ENCODE measurements around the gene UBE2G1. TPM values are rescaled to one million over a fixed set of nuclear protein-coding genes. Genes with fewer than 3 reads are reported as not detected.

UBE2G1 gene
- total and polyA plus RNA-seq, 2 donors (not counting 1 experiment from before 2014, with no cell fraction given): 27.1 to 76.0 TPM

GRCh38 chr17:4313221-4314114 lies 53.0 kb downstream of the UBE2G1 start:
- no peak overlapping the region for H3K4me3 ChIP-seq (ENCODE audit: control extremely low read depth in 1 of 5, extremely low read depth in 1 of 5, insufficient read depth in 1 of 5, low read depth in 2 of 5, low read length in 4 of 5)
- CTCF ChIA-PET: no interaction called here
- intact Hi-C loops (cut with micrococcal nuclease): no loop called here
- no peaks in the 10 kb centered on the region for H3K9me3 ChIP-seq (ENCODE audit: control extremely low read depth in 1 of 3, control insufficient read depth in 2 of 3, insufficient read depth in 1 of 3, low read length in 2 of 3)
- no peak overlapping the region for H3K9ac ChIP-seq (ENCODE audit: low read length)
- peaks cover 83% of the 10 kb centered on the region for H4K20me1 ChIP-seq (ENCODE audit: control insufficient read depth, insufficient read depth, low read length, poor library complexity, severe bottlenecking)
- WGBS (ENCODE audit: insufficient coverage): no CpG with 5 or more reads among the region's 7 CpGs
- peaks cover 0 to 3% of the 10 kb centered on the region in 2 experiments for H3K36me3 ChIP-seq (replicated peaks in 1 of 2; ENCODE audit: control extremely low read depth in 1 of 2, control insufficient read depth in 1 of 2, extremely low read depth in 1 of 2, insufficient read depth in 2 of 2, low read length in 1 of 2)
- no peak for ATAC-seq (ENCODE audit: low read depth)
- no peak overlapping the region for H3K4me2 ChIP-seq (replicated peaks; ENCODE audit: low read depth, low read length, poor library complexity, severe bottlenecking)
- no peak for DNase-seq
- H3K4me3 Mint-ChIP-seq: peak overlapping the region; percentile 52
- H3K79me2 ChIP-seq (ENCODE audit: control insufficient read depth, insufficient read depth, low read length): peaks cover 98% of the 10 kb centered on the region
- peaks cover 25% of the 10 kb centered on the region in 2 donors for H3K4me1 ChIP-seq (ENCODE audit: control insufficient read depth in 2 of 2, insufficient read depth in 2 of 2, low read length in 2 of 2)
- H3K27me3 ChIP-seq (replicated peaks in 1 of 4; ENCODE audit: control extremely low read depth in 1 of 4, control insufficient read depth in 3 of 4, insufficient read depth in 4 of 4, low read length in 3 of 4): no peaks in the 10 kb centered on the region
- peak overlapping the region; percentile 29 for H3K27ac Mint-ChIP-seq
- H3K9me3 Mint-ChIP-seq (ENCODE audit: insufficient read depth): no peaks in the 10 kb centered on the region
- H3K27me3 Mint-ChIP-seq: no peaks in the 10 kb centered on the region
- POLR2A ChIA-PET: no interaction called here
- no peak overlapping the region for H2AFZ ChIP-seq (ENCODE audit: insufficient read depth, low read depth, low read length, poor library complexity, severe bottlenecking)
- TF ChIP-seq, protein P1, sequence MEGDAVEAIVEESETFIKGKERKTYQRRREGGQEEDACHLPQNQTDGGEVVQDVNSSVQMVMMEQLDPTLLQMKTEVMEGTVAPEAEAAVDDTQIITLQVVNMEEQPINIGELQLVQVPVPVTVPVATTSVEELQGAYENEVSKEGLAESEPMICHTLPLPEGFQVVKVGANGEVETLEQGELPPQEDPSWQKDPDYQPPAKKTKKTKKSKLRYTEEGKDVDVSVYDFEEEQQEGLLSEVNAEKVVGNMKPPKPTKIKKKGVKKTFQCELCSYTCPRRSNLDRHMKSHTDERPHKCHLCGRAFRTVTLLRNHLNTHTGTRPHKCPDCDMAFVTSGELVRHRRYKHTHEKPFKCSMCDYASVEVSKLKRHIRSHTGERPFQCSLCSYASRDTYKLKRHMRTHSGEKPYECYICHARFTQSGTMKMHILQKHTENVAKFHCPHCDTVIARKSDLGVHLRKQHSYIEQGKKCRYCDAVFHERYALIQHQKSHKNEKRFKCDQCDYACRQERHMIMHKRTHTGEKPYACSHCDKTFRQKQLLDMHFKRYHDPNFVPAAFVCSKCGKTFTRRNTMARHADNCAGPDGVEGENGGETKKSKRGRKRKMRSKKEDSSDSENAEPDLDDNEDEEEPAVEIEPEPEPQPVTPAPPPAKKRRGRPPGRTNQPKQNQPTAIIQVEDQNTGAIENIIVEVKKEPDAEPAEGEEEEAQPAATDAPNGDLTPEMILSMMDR (IDR thresholded peaks at IDR 0.05): no peak
- TF ChIP-seq EZH2 (IDR thresholded peaks at IDR 0.05; ENCODE audit: borderline replicate concordance, insufficient read depth, low read depth, low read length, poor library complexity, severe bottlenecking): no peak
- H3K27ac ChIP-seq (ENCODE audit: low read length in 2 of 2): peak overlapping the region in 1 of 2 donors; percentile 9
- H3K4me1 Mint-ChIP-seq: peaks cover 73% of the 10 kb centered on the region
